GM10248 (cell line): Measurements from ENCODE around the gene ZCCHC4.
A peak's percentile ranks its signal among the peaks of the same experiment; 100 is the strongest.

Source experiments
- CTCF ChIA-PET: fragments of 300-600 bp; sonication (Branson Sonifier 250); formaldehyde crosslinking; extraction: SDS; loops from one replicate; lab custom pipeline; 2021; ENCODE audit warnings: antibody characterized with exemption; lab: Yijun Ruan, JAX
- POLR2A ChIA-PET: fragments of 350-650 bp; sonication (Branson Sonifier 250); formaldehyde crosslinking; extraction: SDS; loops from one replicate; lab custom pipeline; 2020; ENCODE audit warnings: antibody characterized with exemption; lab: Yijun Ruan, JAX
- DNase-seq: peaks from one replicate; pipeline ENCODE4 v3.0.0; 2012; ENCODE audit errors: extremely low spot score
- CTCF ChIP-seq: IDR thresholded peaks from 2 replicates; pipeline ENCODE4 v1.5.1; 2012; ENCODE audit warnings: mild to moderate bottlenecking, low read depth; ENCODE audit errors: extremely low read depth, missing control alignments, control extremely low read depth

The ZCCHC4 gene

GRCh38 chr4:25306518-25307057, 6.0 kb upstream of the ZCCHC4 start:
- ChIA-PET CTCF (interaction anchor here (1.0 to 2.0 kb wide), 3 partner anchors 12 to 49 kb away, joined by 3 to 5 read pairs (median 4); no protein-coding TSS in a partner anchor), POLR2A (no interaction called here)
- TF ChIP-seq CTCF: no peak
- DNase-seq: no peak

- TF ChIP-seq CTCF: no peak
- DNase-seq: no peak
- CTCF ChIA-PET: interaction anchor here (2.0 kb wide), 1 partner anchor 18 kb away, joined by 5 read pairs; no protein-coding TSS in a partner anchor
- POLR2A ChIA-PET: no interaction called here
These were observed 5.0 kb upstream of the ZCCHC4 start for GRCh38 chr4:25307596-25307995.

GRCh38 chr4:25308306-25308705, 4.3 kb upstream of the ZCCHC4 start:
- no peak for DNase-seq
- ChIA-PET CTCF (interaction anchor here (1.3 kb wide), 1 partner anchor 18 kb away, joined by 3 read pairs; no protein-coding TSS in a partner anchor), POLR2A (no interaction called here)
- TF ChIP-seq CTCF: no peak

GRCh38 chr4:25308761-25309160, 3.8 kb upstream of the ZCCHC4 start:
- DNase-seq: no peak
- ChIA-PET CTCF (interaction anchor here (1.3 to 2.5 kb wide), 3 partner anchors 9 to 19 kb away, joined by 3 to 9 read pairs (median 7); no protein-coding TSS in a partner anchor), POLR2A (no interaction called here)

GRCh38 chr4:25310066-25310802, 2.3 kb upstream of the ZCCHC4 start:
- no peak for TF ChIP-seq CTCF
- ChIA-PET POLR2A (no interaction called here), CTCF (interaction anchor here (2.0 to 6.0 kb wide), 4 partner anchors 11 to 73 kb away, joined by 7 to 64 read pairs (median 34); partner anchors contain the start of gene PI4K2B)
- peak; percentile 46 for DNase-seq

More at GRCh38 chr4:25308761-25309160, 3.8 kb upstream of the ZCCHC4 start:
- TF ChIP-seq CTCF: no peak

- ChIA-PET CTCF (interaction anchor here (2.0 to 6.0 kb wide), 5 partner anchors 11 to 74 kb away, joined by 5 to 64 read pairs (median 9); partner anchors contain the start of gene PI4K2B), POLR2A (no interaction called here)
- TF ChIP-seq CTCF: no peak
- DNase-seq: no peak
These were observed 1.8 kb upstream of the ZCCHC4 start for GRCh38 chr4:25310803-25311166.
